ENCODE data around the gene IMPDH2.

GRCh38 chr3:49025005-49025792, 4.0 kb downstream of the IMPDH2 start:
- TF ChIP-seq CTCF (IDR thresholded peaks at IDR 0.05 in 4 of 5, conservative IDR thresholded peaks at IDR 0.05 in 1 of 5) (no peak), POLR2A (IDR thresholded peaks at IDR 0.05) (no peak)

Data from gastrocnemius medialis (tissue), 4 donors.